H1 (cell line): ENCODE measurements around the gene OR6M1. TPM values are rescaled to one million over a fixed set of nuclear protein-coding genes. Genes with fewer than 3 reads are reported as not detected.

Experiments
- CTCF ChIA-PET: fragments of 300-600 bp; sonication (Branson Sonifier 250); formaldehyde crosslinking; loops from one replicate; lab custom pipeline; 2021; ENCODE audit not compliant: partially characterized antibody; lab: Charles Lee
- POLR2A ChIA-PET: fragments of 300-600 bp; sonication (Branson Sonifier 250); formaldehyde crosslinking; loops from one replicate; lab custom pipeline; 2021; ENCODE audit warnings: inconsistent platforms; ENCODE audit not compliant: partially characterized antibody; lab: Charles Lee
- DNase-seq, 2 experiments: peaks; one replicate each; pipeline versions ENCODE4 v3.0.0 to v3.0.0-alpha.2; 2010 to 2022; ENCODE audit warnings: low spot score in 2 of 2, low read depth in 1 of 2, mixed read lengths in 1 of 2
- FAIRE-seq: peaks from 2 replicates; lab custom pipeline; 2011; peaks lifted over from hg19 to GRCh38; lab: Jason Lieb, UNC
- H2AFZ ChIP-seq: 2 replicates; pipeline ENCODE4 v1.8.1; 2012; ENCODE audit warnings: low read length, inconsistent platforms
- H2AK5ac ChIP-seq: 2 replicates; pipeline ENCODE4 v1.6.1; 2013; ENCODE audit warnings: low read depth, low read length
- H2BK120ac ChIP-seq: replicated peaks from 2 replicates; pipeline ENCODE3; 2013; ENCODE audit warnings: low read depth, low read length, inconsistent platforms
- H2BK12ac ChIP-seq: 2 replicates; pipeline ENCODE4 v1.6.1; 2013; ENCODE audit warnings: low read depth, low read length
- H2BK15ac ChIP-seq: 2 replicates; pipeline ENCODE4 v1.6.1; 2013; ENCODE audit warnings: low read length
- H2BK20ac ChIP-seq: 2 replicates; pipeline ENCODE4 v1.6.1; 2013; ENCODE audit warnings: low read length
- H2BK5ac ChIP-seq: 2 replicates; pipeline ENCODE4 v1.6.1; 2013; ENCODE audit warnings: low read depth, low read length
- H3K14ac ChIP-seq: 2 replicates; pipeline ENCODE4 v1.6.1; 2013; ENCODE audit warnings: inconsistent platforms; ENCODE audit not compliant: insufficient read length
- H3K18ac ChIP-seq: 2 replicates; pipeline ENCODE4 v1.6.1; 2013; ENCODE audit warnings: low read length; ENCODE audit errors: extremely low read depth
- H3K23ac ChIP-seq: 2 replicates; pipeline ENCODE4 v1.6.1; 2013; ENCODE audit warnings: inconsistent platforms; ENCODE audit not compliant: insufficient read length
- H3K23me2 ChIP-seq: 2 replicates; pipeline ENCODE4 v1.6.1; 2013; ENCODE audit warnings: low read depth, low read length
- H3K27ac ChIP-seq: 2 replicates; pipeline ENCODE4 v1.6.1; 2011; ENCODE audit warnings: low read depth, low read length, inconsistent platforms
- H3K27me3 ChIP-seq, 4 experiments: replicated peaks in 1 of 4; 1 replicate in 1 of 4; 2 replicates in 3 of 4; pipeline versions ENCODE4 v1.6.1 to v1.8.1; 2011 to 2013; ENCODE audit warnings: low read length in 3 of 4, mild to moderate bottlenecking in 3 of 4, inconsistent platforms in 2 of 4, mixed read lengths in 2 of 4, moderate library complexity in 1 of 4; ENCODE audit not compliant: control insufficient read depth in 3 of 4, insufficient read depth in 3 of 4; ENCODE audit errors: extremely low read depth in 1 of 4
- H3K36me3 ChIP-seq, 4 experiments: 2 replicates each; pipeline versions ENCODE4 v1.6.1 to v1.8.1; 2011 to 2013; ENCODE audit warnings: mild to moderate bottlenecking in 4 of 4, low read length in 3 of 4, moderate library complexity in 2 of 4, control low read depth in 1 of 4, inconsistent platforms in 1 of 4; ENCODE audit not compliant: insufficient read depth in 4 of 4, control insufficient read depth in 2 of 4
- H3K4ac ChIP-seq: replicated peaks from 2 replicates; pipeline ENCODE3; 2013; ENCODE audit warnings: low read length, low read depth, mixed read lengths, inconsistent platforms; ENCODE audit not compliant: insufficient read length
- H3K4me1 ChIP-seq, 4 experiments: replicated peaks in 1 of 4; 1 replicate in 1 of 4; 2 replicates in 3 of 4; pipeline versions ENCODE4 v1.6.1 to v1.8.1; 2011 to 2013; ENCODE audit warnings: low read length in 3 of 4, inconsistent platforms in 2 of 4, mixed read lengths in 1 of 4; ENCODE audit not compliant: insufficient read depth in 4 of 4, control insufficient read depth in 3 of 4
- H3K4me2 ChIP-seq, 2 experiments: 2 replicates each; pipeline versions ENCODE4 v1.6.1 to v1.8.1; 2011 to 2013; ENCODE audit warnings: low read depth in 2 of 2, low read length in 2 of 2, control low read depth in 1 of 2, inconsistent platforms in 1 of 2, mild to moderate bottlenecking in 1 of 2; ENCODE audit not compliant: insufficient read depth in 1 of 2
- H3K4me3 ChIP-seq, 4 experiments: fragments of 200-600, 300-600 bp in 1 of 4; sonication (generic), shearing (Covaris generic), sonication (Bioruptor Twin) in 1 of 4; 2 replicates each; pipeline versions ENCODE4 v1.5.1 to v1.8.1; 2011 to 2016; ENCODE audit warnings: low read length in 4 of 4, low read depth in 3 of 4, control low read depth in 2 of 4, inconsistent platforms in 2 of 4, mild to moderate bottlenecking in 2 of 4, mixed read lengths in 1 of 4, moderate library complexity in 1 of 4; ENCODE audit not compliant: insufficient read depth in 2 of 4; ENCODE audit errors: extremely low read depth in 1 of 4
- H3K56ac ChIP-seq: replicated peaks from 2 replicates; pipeline ENCODE3; 2013; ENCODE audit warnings: low read depth, mild to moderate bottlenecking, mixed read lengths, low read length, inconsistent platforms; ENCODE audit not compliant: insufficient read length
- H3K79me1 ChIP-seq: 2 replicates; pipeline ENCODE4 v1.6.1; 2013; ENCODE audit warnings: low read depth, low read length, control low read depth
- H3K79me2 ChIP-seq, 2 experiments: 2 replicates each; pipeline versions ENCODE4 v1.6.1 to v1.8.1; 2012 to 2013; ENCODE audit warnings: low read length in 2 of 2, mild to moderate bottlenecking in 2 of 2, inconsistent platforms in 1 of 2; ENCODE audit not compliant: insufficient read depth in 2 of 2, control insufficient read depth in 1 of 2
- H3K9ac ChIP-seq, 4 experiments: replicated peaks in 1 of 4; 1 replicate in 1 of 4; 2 replicates in 3 of 4; pipeline versions ENCODE4 v1.6.1 to v1.8.1; 2011 to 2013; ENCODE audit warnings: low read depth in 3 of 4, low read length in 3 of 4, control low read depth in 2 of 4, mild to moderate bottlenecking in 2 of 4, moderate library complexity in 2 of 4, inconsistent platforms in 1 of 4; ENCODE audit errors: extremely low read depth in 1 of 4
- H3K9me3 ChIP-seq, 2 experiments: 2 replicates each; pipeline versions ENCODE4 v1.6.1 to v1.8.1; 2012 to 2013; ENCODE audit warnings: mild to moderate bottlenecking in 2 of 2, moderate library complexity in 2 of 2, control low read depth in 1 of 2, inconsistent platforms in 1 of 2, low read depth in 1 of 2, low read length in 1 of 2, mixed read lengths in 1 of 2; ENCODE audit not compliant: insufficient read depth in 2 of 2
- H4K20me1 ChIP-seq, 2 experiments: replicated peaks in 1 of 2; 2 replicates each; pipeline versions ENCODE3 to v1.8.1; 2011 to 2013; ENCODE audit warnings: inconsistent platforms in 2 of 2, low read length in 2 of 2, mild to moderate bottlenecking in 1 of 2; ENCODE audit not compliant: insufficient read depth in 2 of 2, control insufficient read depth in 1 of 2
- H4K5ac ChIP-seq: 2 replicates; pipeline ENCODE4 v1.6.1; 2013; ENCODE audit warnings: low read length, low read depth, mixed read lengths, inconsistent platforms; ENCODE audit not compliant: insufficient read length
- H4K8ac ChIP-seq: 2 replicates; pipeline ENCODE4 v1.8.0; 2013; ENCODE audit warnings: mild to moderate bottlenecking, moderate library complexity, low read length, inconsistent platforms; ENCODE audit not compliant: insufficient read depth; ENCODE audit errors: extremely low read depth
- H4K91ac ChIP-seq: replicated peaks from 2 replicates; pipeline ENCODE3; 2013; ENCODE audit warnings: low read length, mixed read lengths, inconsistent platforms; ENCODE audit not compliant: insufficient read length
- WGBS, 2 experiments: shearing (Covaris generic) in 1 of 2; methylation state at CpG; one replicate each; pipeline versions ENCODE4 v1.1.6 to v1.1.7; 2013 to 2015; ENCODE audit warnings: low lambda C conversion rate in 2 of 2, mixed read lengths in 2 of 2, inconsistent platforms in 1 of 2, low coverage in 1 of 2, missing lambda C conversion rate in 1 of 2; ENCODE audit not compliant: insufficient replicate concordance in 2 of 2, insufficient coverage in 1 of 2, insufficient read length in 1 of 2; ENCODE audit errors: extremely low coverage in 1 of 2, missing lambda C conversion rate in 1 of 2; 5-methylcytosine and 5-hydroxymethylcytosine counted together
- polyA plus RNA-seq, 7 experiments: library from polyadenylated mRNA; depleted of rRNA in 3 of 7; stranded (reverse) in 5 of 7; unstranded in 2 of 7; fragments of >200 nt in 5 of 7; fragments of 200-250 nt in 2 of 7; gene quantifications; 1 replicate in 5 of 7; 2 replicates in 1 of 7; 4 replicates in 1 of 7; pipeline versions ENCODE4 v1.2.1 to v1.2.3, GENCODE V29; 2011 to 2013; ENCODE audit warnings: missing spikeins in 2 of 7, mixed read lengths in 2 of 7
- total RNA-seq: library from RNA; stranded (reverse); fragmentation: NEBNext Ultra II Directional; extraction: Animal tissue kit (Norgen Biotek cat#: 25700); gene quantifications from 2 replicates; pipeline ENCODE4 v1.2.1, GENCODE V29; 2021

Gene OR6M1
- total and polyA plus RNA-seq, 2 of the 8 experiments (the other 6 are each of a cell fraction or from before 2014, with no cell fraction given): not detected

DNA sequence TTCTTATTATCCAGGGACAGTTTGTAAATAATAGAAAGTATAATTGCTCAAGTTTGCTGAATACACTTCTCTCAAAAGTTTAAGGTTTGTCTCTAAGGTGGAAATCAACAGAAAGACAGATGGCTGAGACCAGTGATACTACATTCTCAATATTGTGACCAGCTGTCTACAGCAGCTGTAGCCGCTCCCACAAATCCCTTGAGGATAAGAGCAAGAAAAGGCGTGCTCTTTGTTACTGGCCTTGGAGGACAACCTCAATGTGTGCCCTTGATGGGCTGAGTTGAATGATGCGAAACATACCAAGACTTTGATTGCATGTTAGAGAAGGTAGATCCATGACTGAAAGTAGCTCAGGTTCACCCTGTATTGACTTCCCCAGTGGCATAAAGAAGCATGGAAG is 6.1 kb downstream of the OR6M1 start:
- Histone ChIP-seq H3K27ac (no peak overlapping the region), H4K8ac (no peak overlapping the region), H2AFZ (peak overlapping the region; percentile 30; the same call in 1 of the 2 replicates), H3K4me2 (no peak overlapping the region), H2BK20ac (0 out of 2 replicates have a peak overlapping the region, but pooled peaks have one; percentile 38), H3K36me3 (no peaks in the 10 kb centered on the region; a peak in 1 of 8 replicates), H3K23ac (no peak overlapping the region), H2BK15ac (peak overlapping the region; percentile 25; the same call in 1 of the 2 replicates), H3K14ac (peak overlapping the region; percentile 52), H3K18ac (no peak overlapping the region), H2BK120ac (peak overlapping the region; percentile 65), H4K91ac (no peak overlapping the region), H3K9ac (no peak overlapping the region), H2AK5ac (no peak overlapping the region), H3K9me3 (no peaks in the 10 kb centered on the region), H3K23me2 (no peaks in the 10 kb centered on the region), H3K4me1 (no peaks in the 10 kb centered on the region), H3K4me3 (no peak overlapping the region), H3K79me1 (no peaks in the 10 kb centered on the region), H3K79me2 (no peaks in the 10 kb centered on the region), H4K5ac (no peak overlapping the region), H3K4ac (no peak overlapping the region), H3K27me3 (no peaks in the 10 kb centered on the region), H2BK5ac (no peak overlapping the region), H3K56ac (no peak overlapping the region), H4K20me1 (no peaks in the 10 kb centered on the region), H2BK12ac (peak overlapping the region; percentile 13; the same call in 1 of the 2 replicates)
- WGBS, 2 experiments: 100% methylated on average over 3 of the region's 3 CpGs; no CpG with 5 or more reads in 1 of the 2 experiments
- no peak for DNase-seq
- no peak for FAIRE-seq
- ChIA-PET CTCF (no interaction called here), POLR2A (no interaction called here)
